ENCODE data around the gene RPS17.

Gene RPS17

GRCh38 chr15:82502700-82503339 lies 37.4 kb downstream of the RPS17 start:
- TF ChIP-seq RAD21 (IDR thresholded peaks at IDR 0.05; ENCODE audit: low read depth): peak; percentile 33

Data from Ishikawa (cell line).